Measurements from ENCODE around the gene RAF1. TPM values are rescaled to one million over a fixed set of nuclear protein-coding genes. Genes with fewer than 3 reads are reported as not detected.
A peak's percentile ranks its signal among the peaks of the same experiment; 100 is the strongest.

The RAF1 gene
- total and polyA plus RNA-seq, 3 experiments from 2014 or later = 73.1 to 90.9 (median 89.4) TPM

- Mint-ChIP-seq H3K9me3 (no peaks in the 10 kb centered on the region), H3K27me3 (no peaks in the 10 kb centered on the region), H3K27ac (no peak overlapping the region), H3K4me3 (no peak overlapping the region), H3K36me3 (peaks cover 9 to 84% (median 32%) of the 10 kb centered on the region in 3 donors), H3K4me1 (peaks cover 0 to under 1% (median 0%) of the 10 kb centered on the region in 3 donors)
- Histone ChIP-seq H3K4me3 (ENCODE audit: low read length) (no peak overlapping the region), H3K27ac (ENCODE audit: low read depth, low read length) (no peak overlapping the region), H3K9me3 (ENCODE audit: low read length) (no peaks in the 10 kb centered on the region), H3K36me3 (ENCODE audit: insufficient read depth, low read length) (peaks cover 53% of the 10 kb centered on the region), H3K27me3 (ENCODE audit: insufficient read depth, low read length, poor library complexity, severe bottlenecking) (no peaks in the 10 kb centered on the region), H3K4me1 (ENCODE audit: insufficient read depth, low read length) (no peaks in the 10 kb centered on the region)
- ChIA-PET CTCF (no interaction called here), POLR2A (no interaction called here)
- DNase-seq = no peak
These were observed 65.0 kb downstream of the RAF1 start for GRCh38 chr3:12598890-12599289.

GRCh38 chr3:12593473-12593872 lies 70.4 kb downstream of the RAF1 start:
- peaks cover 63% of the 10 kb centered on the region for H3K36me3 ChIP-seq (ENCODE audit: insufficient read depth, low read length)

GRCh38 chr3:12591997-12592715 lies 71.8 kb downstream of the RAF1 start:
- peaks cover 8 to 82% (median 23%) of the 10 kb centered on the region in 3 donors for H3K36me3 Mint-ChIP-seq
- CTCF ChIA-PET = no interaction called here
- H3K4me1 ChIP-seq (ENCODE audit: insufficient read depth, low read length) = no peaks in the 10 kb centered on the region
- no peak overlapping the region for H3K4me3 Mint-ChIP-seq
- DNase-seq = no peak
- no peak overlapping the region for H3K4me3 ChIP-seq (ENCODE audit: low read length)
- no peaks in the 10 kb centered on the region for H3K9me3 Mint-ChIP-seq
- H3K9me3 ChIP-seq (ENCODE audit: low read length) = no peaks in the 10 kb centered on the region
- no peak overlapping the region for H3K27ac ChIP-seq (ENCODE audit: low read depth, low read length)
- H3K27ac Mint-ChIP-seq = peak overlapping the region in 4 of 8 donors; percentile 11 to 69 (median 29)
- peaks cover 0 to 3% (median 0%) of the 10 kb centered on the region in 3 donors for H3K4me1 Mint-ChIP-seq
- H3K27me3 Mint-ChIP-seq = no peaks in the 10 kb centered on the region
- no peaks in the 10 kb centered on the region for H3K27me3 ChIP-seq (ENCODE audit: insufficient read depth, low read length, poor library complexity, severe bottlenecking)
- POLR2A ChIA-PET = no interaction called here
- H3K36me3 ChIP-seq (ENCODE audit: insufficient read depth, low read length) = peaks cover 58% of the 10 kb centered on the region

More at GRCh38 chr3:12593473-12593872, 70.4 kb downstream of the RAF1 start:
- Mint-ChIP-seq H3K9me3 (no peaks in the 10 kb centered on the region), H3K27ac (peak overlapping the region in 2 of 8 donors; percentile 68 to 81), H3K36me3 (peaks cover 8 to 82% (median 23%) of the 10 kb centered on the region in 3 donors), H3K27me3 (no peaks in the 10 kb centered on the region), H3K4me3 (no peak overlapping the region), H3K4me1 (peaks cover 0 to 3% (median 0%) of the 10 kb centered on the region in 3 donors)
- POLR2A ChIA-PET = no interaction called here
- H3K4me1 ChIP-seq (ENCODE audit: insufficient read depth, low read length) = no peaks in the 10 kb centered on the region
- H3K27ac ChIP-seq (ENCODE audit: low read depth, low read length) = no peak overlapping the region
- H3K27me3 ChIP-seq (ENCODE audit: insufficient read depth, low read length, poor library complexity, severe bottlenecking) = no peaks in the 10 kb centered on the region
- CTCF ChIA-PET = no interaction called here
- no peak for DNase-seq
- no peaks in the 10 kb centered on the region for H3K9me3 ChIP-seq (ENCODE audit: low read length)
- no peak overlapping the region for H3K4me3 ChIP-seq (ENCODE audit: low read length)

- ChIA-PET CTCF (no interaction called here), POLR2A (no interaction called here)
- no peak overlapping the region for H3K27ac ChIP-seq (ENCODE audit: low read depth, low read length)
- H3K9me3 Mint-ChIP-seq = no peaks in the 10 kb centered on the region
- no peaks in the 10 kb centered on the region for H3K27me3 ChIP-seq (ENCODE audit: insufficient read depth, low read length, poor library complexity, severe bottlenecking)
- peaks cover 0 to 3% (median 2%) of the 10 kb centered on the region in 3 donors for H3K4me1 Mint-ChIP-seq
- H3K36me3 Mint-ChIP-seq = peaks cover 8 to 84% (median 23%) of the 10 kb centered on the region in 3 donors
- H3K36me3 ChIP-seq (ENCODE audit: insufficient read depth, low read length) = peaks cover 57% of the 10 kb centered on the region
- no peaks in the 10 kb centered on the region for H3K9me3 ChIP-seq (ENCODE audit: low read length)
- no peak for DNase-seq
- no peaks in the 10 kb centered on the region for H3K27me3 Mint-ChIP-seq
- no peak overlapping the region for H3K4me3 Mint-ChIP-seq
- H3K4me3 ChIP-seq (ENCODE audit: low read length) = no peak overlapping the region
- H3K27ac Mint-ChIP-seq = peak overlapping the region in 1 of 8 donors; percentile 65
- no peaks in the 10 kb centered on the region for H3K4me1 ChIP-seq (ENCODE audit: insufficient read depth, low read length)
These were observed 72.5 kb downstream of the RAF1 start for GRCh38 chr3:12591456-12591855.

- peaks cover 0 to 3% (median 2%) of the 10 kb centered on the region in 3 donors for H3K4me1 Mint-ChIP-seq
- no peaks in the 10 kb centered on the region for H3K27me3 Mint-ChIP-seq
- H3K27ac Mint-ChIP-seq = no peak overlapping the region
- H3K9me3 Mint-ChIP-seq = no peaks in the 10 kb centered on the region
- no peak overlapping the region for H3K4me3 Mint-ChIP-seq
- Histone ChIP-seq H3K27me3 (ENCODE audit: insufficient read depth, low read length, poor library complexity, severe bottlenecking) (no peaks in the 10 kb centered on the region), H3K27ac (ENCODE audit: low read depth, low read length) (no peak overlapping the region), H3K4me3 (ENCODE audit: low read length) (no peak overlapping the region), H3K4me1 (ENCODE audit: insufficient read depth, low read length) (no peaks in the 10 kb centered on the region), H3K36me3 (ENCODE audit: insufficient read depth, low read length) (peaks cover 51% of the 10 kb centered on the region), H3K9me3 (ENCODE audit: low read length) (no peaks in the 10 kb centered on the region)
- POLR2A ChIA-PET = no interaction called here
- DNase-seq = no peak
- CTCF ChIA-PET = no interaction called here
- peaks cover 8 to 87% (median 19%) of the 10 kb centered on the region in 3 donors for H3K36me3 Mint-ChIP-seq
These were observed 73.8 kb downstream of the RAF1 start for GRCh38 chr3:12590096-12590495.

- DNase-seq = no peak
- Mint-ChIP-seq H3K9me3 (no peaks in the 10 kb centered on the region), H3K4me1 (peaks cover 0 to 2% (median 1%) of the 10 kb centered on the region in 3 donors), H3K36me3 (peaks cover 8 to 88% (median 19%) of the 10 kb centered on the region in 3 donors), H3K4me3 (peak overlapping the region in 1 of 7 donors; percentile 20), H3K27ac (peak overlapping the region in 5 of 8 donors; percentile 2 to 43 (median 32)), H3K27me3 (no peaks in the 10 kb centered on the region)
- ChIA-PET CTCF (no interaction called here), POLR2A (no interaction called here)
- H3K4me3 ChIP-seq (ENCODE audit: low read length) = no peak overlapping the region
- H3K4me1 ChIP-seq (ENCODE audit: insufficient read depth, low read length) = no peaks in the 10 kb centered on the region
- H3K9me3 ChIP-seq (ENCODE audit: low read length) = no peaks in the 10 kb centered on the region
- H3K36me3 ChIP-seq (ENCODE audit: insufficient read depth, low read length) = peaks cover 49% of the 10 kb centered on the region
- H3K27ac ChIP-seq (ENCODE audit: low read depth, low read length) = no peak overlapping the region
- no peaks in the 10 kb centered on the region for H3K27me3 ChIP-seq (ENCODE audit: insufficient read depth, low read length, poor library complexity, severe bottlenecking)
These were observed 75.6 kb downstream of the RAF1 start for GRCh38 chr3:12588039-12589009.

- Mint-ChIP-seq H3K4me1 (peaks cover 0 to 2% (median 0%) of the 10 kb centered on the region in 3 donors), H3K27me3 (no peaks in the 10 kb centered on the region), H3K9me3 (no peaks in the 10 kb centered on the region), H3K4me3 (no peak overlapping the region), H3K36me3 (peaks cover 15 to 94% (median 16%) of the 10 kb centered on the region in 3 donors), H3K27ac (peak overlapping the region in 5 of 8 donors; percentile 22 to 90 (median 56))
- H3K27ac ChIP-seq (ENCODE audit: low read depth, low read length) = no peak overlapping the region
- ChIA-PET CTCF (no interaction called here), POLR2A (interaction anchor here (1.0 kb wide), 1 partner anchor 20 kb away, joined by 4 read pairs; no protein-coding TSS in a partner anchor)
- H3K36me3 ChIP-seq (ENCODE audit: insufficient read depth, low read length) = peaks cover 51% of the 10 kb centered on the region
- H3K27me3 ChIP-seq (ENCODE audit: insufficient read depth, low read length, poor library complexity, severe bottlenecking) = no peaks in the 10 kb centered on the region
- no peaks in the 10 kb centered on the region for H3K4me1 ChIP-seq (ENCODE audit: insufficient read depth, low read length)
- peak in 1 of 5 donors; percentile 4 for DNase-seq
- H3K4me3 ChIP-seq (ENCODE audit: low read length) = no peak overlapping the region
- H3K9me3 ChIP-seq (ENCODE audit: low read length) = no peaks in the 10 kb centered on the region
These were observed 77.5 kb downstream of the RAF1 start for GRCh38 chr3:12586403-12586802.

- CTCF ChIA-PET = no interaction called here
These were observed 77.9 kb downstream of the RAF1 start for GRCh38 chr3:12585970-12586369.

More at GRCh38 chr3:12585970-12586369, 77.9 kb downstream of the RAF1 start:
- POLR2A ChIA-PET = no interaction called here
- no peak overlapping the region for H3K27ac ChIP-seq (ENCODE audit: low read depth, low read length)
- no peaks in the 10 kb centered on the region for H3K27me3 ChIP-seq (ENCODE audit: insufficient read depth, low read length, poor library complexity, severe bottlenecking)
- Mint-ChIP-seq H3K27me3 (no peaks in the 10 kb centered on the region), H3K4me1 (peaks cover 0 to 3% (median 0%) of the 10 kb centered on the region in 3 donors), H3K9me3 (no peaks in the 10 kb centered on the region), H3K27ac (peak overlapping the region in 5 of 8 donors; percentile 3 to 68 (median 34)), H3K36me3 (peaks cover 15 to 93% (median 16%) of the 10 kb centered on the region in 3 donors), H3K4me3 (peak overlapping the region in 1 of 7 donors; percentile 11)
- peaks cover 47% of the 10 kb centered on the region for H3K36me3 ChIP-seq (ENCODE audit: insufficient read depth, low read length)
- H3K4me3 ChIP-seq (ENCODE audit: low read length) = no peak overlapping the region
- no peaks in the 10 kb centered on the region for H3K9me3 ChIP-seq (ENCODE audit: low read length)
- H3K4me1 ChIP-seq (ENCODE audit: insufficient read depth, low read length) = no peaks in the 10 kb centered on the region
- no peak for DNase-seq
